HepG2 (cell line): ENCODE results near the gene DST. TPM values are rescaled to one million over a fixed set of nuclear protein-coding genes. Genes with fewer than 3 reads are reported as not detected.

Experiments used
- ATAC-seq: fragments of 200-7000 bp; cut with Tn5 transposase; 3 replicates; pipeline ENCODE4 v1.9.1; 2020; ENCODE audit warnings: mild to moderate bottlenecking, moderate library complexity
- BruUV-seq: library from RNA; stranded (reverse); fragments of 400-500 nt; replicated peaks from 2 replicates; lab custom pipeline; 2021; lab: Mats Ljungman, UMichigan
- CTCF ChIA-PET: fragments of 300-600 bp; formaldehyde crosslinking; extraction: SDS; loops from one replicate; lab custom pipeline; 2021; ENCODE audit warnings: low total read pairs, inconsistent platforms, low intra/inter-chr PET ratio; lab: Yijun Ruan, JAX
- POLR2A ChIA-PET: fragments of 350-600 bp; sonication (Branson Sonifier 250); formaldehyde crosslinking; loops from one replicate; lab custom pipeline; 2020; ENCODE audit warnings: antibody characterized with exemption, inconsistent platforms; lab: Yijun Ruan, JAX
- DNase-seq: peaks from one replicate; pipeline ENCODE4 v3.0.0-alpha.2; 2015; ENCODE audit warnings: low spot score
- FAIRE-seq: peaks from 3 replicates; lab custom pipeline; 2011; peaks lifted over from hg19 to GRCh38; lab: Jason Lieb, UNC
- H2AFZ ChIP-seq: one replicate; pipeline ENCODE4 v1.6.1; 2011; ENCODE audit warnings: low read length, inconsistent platforms
- H3K27ac ChIP-seq: fragments of 300-600 bp; 3 replicates; pipeline ENCODE4 v1.8.0; 2011; ENCODE audit warnings: mixed run types, mild to moderate bottlenecking, mixed read lengths, low read length, inconsistent platforms; ENCODE audit not compliant: insufficient read depth; ENCODE audit errors: extremely low read length
- H3K27me3 ChIP-seq, 2 experiments: fragments of 200-600 bp in 1 of 2; 2 replicates in 1 of 2; 3 replicates in 1 of 2; pipeline versions ENCODE4 v1.6.0 to v1.8.0; 2011; ENCODE audit warnings: low read length in 2 of 2, mild to moderate bottlenecking in 2 of 2, moderate library complexity in 2 of 2, inconsistent platforms in 1 of 2; ENCODE audit not compliant: insufficient read depth in 2 of 2, control insufficient read depth in 1 of 2
- H3K36me3 ChIP-seq, 2 experiments: fragments of 200-600 bp in 1 of 2; replicated peaks in 1 of 2; 2 replicates in 1 of 2; 3 replicates in 1 of 2; pipeline versions ENCODE4 v1.5.1 to v1.8.0; 2011; ENCODE audit warnings: low read length in 2 of 2, inconsistent platforms in 1 of 2; ENCODE audit not compliant: insufficient read depth in 2 of 2, control insufficient read depth in 1 of 2
- H3K4me1 ChIP-seq: 2 replicates; pipeline ENCODE4 v1.5.1; 2012; ENCODE audit warnings: low read length, inconsistent platforms; ENCODE audit not compliant: insufficient read depth
- H3K4me2 ChIP-seq: 2 replicates; pipeline ENCODE4 v1.6.0; 2011; ENCODE audit warnings: low read depth, low read length, inconsistent platforms
- H3K4me3 ChIP-seq, 3 experiments: fragments of 200-600 bp in 1 of 3; sonication (generic), shearing (Covaris generic) in 1 of 3; replicated peaks in 1 of 3; 2 replicates each; pipeline ENCODE4 v1.5.1; 2011 to 2016; ENCODE audit warnings: low read length in 3 of 3, inconsistent platforms in 2 of 3, low read depth in 2 of 3, mild to moderate bottlenecking in 2 of 3, control low read depth in 1 of 3, mixed read lengths in 1 of 3; ENCODE audit not compliant: insufficient read depth in 1 of 3
- H3K79me2 ChIP-seq: one replicate; pipeline ENCODE4 v1.6.1; 2011; ENCODE audit warnings: low read length, inconsistent platforms; ENCODE audit not compliant: insufficient read depth
- H3K9ac ChIP-seq: 2 replicates; pipeline ENCODE4 v1.6.0; 2011; ENCODE audit warnings: mild to moderate bottlenecking, low read depth, low read length, inconsistent platforms; ENCODE audit not compliant: insufficient read depth
- H3K9me3 ChIP-seq: 2 replicates; pipeline ENCODE4 v1.5.1; 2012; ENCODE audit warnings: mild to moderate bottlenecking, low read length
- H4K20me1 ChIP-seq: 2 replicates; pipeline ENCODE4 v1.6.0; 2011; ENCODE audit warnings: inconsistent platforms, mild to moderate bottlenecking, low read length, moderate library complexity; ENCODE audit not compliant: insufficient read depth
- FOXJ3 ChIP-seq: sonication (generic); formaldehyde crosslinking; IDR thresholded peaks from 2 replicates; pipeline ENCODE4 v1.4.0; 2020; ENCODE audit warnings: missing genetic modification reagents, mild to moderate bottlenecking, borderline replicate concordance
- HOXD1 ChIP-seq: sonication (generic); formaldehyde crosslinking; IDR thresholded peaks from 2 replicates; pipeline ENCODE4 v1.5.0; 2020; ENCODE audit warnings: missing genetic modification reagents
- KLF12 ChIP-seq: sonication (generic); formaldehyde crosslinking; IDR thresholded peaks from 2 replicates; pipeline ENCODE4 v1.4.0; 2020; ENCODE audit warnings: missing genetic modification reagents, borderline replicate concordance
- MATR3 ChIP-seq: sonication (generic); formaldehyde crosslinking; IDR thresholded peaks from 2 replicates; pipeline ENCODE4 v1.4.0; 2020; ENCODE audit warnings: missing genetic modification reagents
- MEIS1 ChIP-seq: sonication (generic); formaldehyde crosslinking; IDR thresholded peaks from 2 replicates; pipeline ENCODE4 v1.9.0; 2021; ENCODE audit warnings: mild to moderate bottlenecking, missing genetic modification reagents, moderate library complexity, borderline replicate concordance
- MEIS2 ChIP-seq: sonication (generic); formaldehyde crosslinking; IDR thresholded peaks from 2 replicates; pipeline ENCODE4 v1.9.0; 2021; ENCODE audit warnings: mild to moderate bottlenecking, missing genetic modification reagents
- PPARG ChIP-seq: conservative IDR thresholded peaks from 2 replicates; pipeline ENCODE4 v1.6.1; 2016; ENCODE audit warnings: missing biosample characterization, missing genetic modification reagents
- PRPF4 ChIP-seq: fragments of 200-400 bp; formaldehyde crosslinking; IDR thresholded peaks from 2 replicates; pipeline ENCODE4 v1.6.1; 2016; ENCODE audit warnings: low read length, low read depth; ENCODE audit not compliant: poor library complexity, severe bottlenecking
- SAFB2 ChIP-seq: sonication (generic); formaldehyde crosslinking; IDR thresholded peaks from 2 replicates; pipeline ENCODE4 v1.5.1; 2020; ENCODE audit warnings: missing genetic modification reagents, low read depth, mild to moderate bottlenecking, borderline replicate concordance
- SP5 ChIP-seq: IDR thresholded peaks from 2 replicates; pipeline ENCODE4 v1.6.1; 2016; ENCODE audit warnings: low read depth, borderline replicate concordance
- ZBTB21 ChIP-seq: sonication (generic); formaldehyde crosslinking; IDR thresholded peaks from 2 replicates; pipeline ENCODE4 v1.4.0; 2020; ENCODE audit warnings: missing genetic modification reagents
- ZMYM4 ChIP-seq: sonication (generic); formaldehyde crosslinking; IDR thresholded peaks from 2 replicates; pipeline ENCODE4 v1.8.1; 2023; ENCODE audit warnings: mild to moderate bottlenecking, missing genetic modification reagents
- ZNF317 ChIP-seq: sonication (generic); formaldehyde crosslinking; IDR thresholded peaks from 2 replicates; pipeline ENCODE4 v1.5.0; 2020; ENCODE audit warnings: mild to moderate bottlenecking, missing genetic modification reagents
- ZNF441 ChIP-seq: sonication (generic); formaldehyde crosslinking; IDR thresholded peaks from 2 replicates; pipeline ENCODE4 v1.7.0; 2021; ENCODE audit warnings: missing genetic modification reagents, borderline replicate concordance
- ZNF589 ChIP-seq: sonication (generic); formaldehyde crosslinking; conservative IDR thresholded peaks from 2 replicates; pipeline ENCODE4 v1.8.0; 2022; ENCODE audit warnings: mild to moderate bottlenecking, moderate library complexity, missing genetic modification reagents
- ZNF703 ChIP-seq: sonication (generic); formaldehyde crosslinking; IDR thresholded peaks from 2 replicates; pipeline ENCODE4 v1.5.1; 2020; ENCODE audit warnings: missing genetic modification reagents, mild to moderate bottlenecking, moderate library complexity, borderline replicate concordance
- ZNF749 ChIP-seq: sonication (generic); formaldehyde crosslinking; IDR thresholded peaks from 2 replicates; pipeline ENCODE4 v1.8.0; 2022; ENCODE audit warnings: mild to moderate bottlenecking, missing genetic modification reagents, moderate library complexity, borderline replicate concordance
- ZNF761 ChIP-seq: sonication (generic); formaldehyde crosslinking; conservative IDR thresholded peaks from 2 replicates; pipeline ENCODE4 v1.4.0; 2020; ENCODE audit warnings: mild to moderate bottlenecking, missing genetic modification reagents
- ZNF816 ChIP-seq: sonication (generic); formaldehyde crosslinking; IDR thresholded peaks from 2 replicates; pipeline ENCODE4 v1.8.0; 2022; ENCODE audit warnings: missing genetic modification reagents, mild to moderate bottlenecking, borderline replicate concordance
- WGBS: methylation state at CpG from one replicate; pipeline ENCODE4 v1.1.6; 2017; ENCODE audit warnings: low lambda C conversion rate; 5-methylcytosine and 5-hydroxymethylcytosine counted together
- in situ Hi-C: cut with HindIII; loops from 2 replicates; pipeline ENCODE4 v1.10.0; 2017; ENCODE audit warnings: low pct_unique_long_range_greater_than_20kb; ENCODE audit not compliant: extremely low pct_ligation_motif_present
- intact Hi-C: fragments of 100-400 bp; cut with micrococcal nuclease; formaldehyde crosslinking; loops from one replicate; pipeline ENCODE4 v1.10.0; 2022; ENCODE audit not compliant: unreplicated experiment
- polyA plus RNA-seq, 8 experiments: library from polyadenylated mRNA; depleted of rRNA in 3 of 8; stranded (reverse) in 7 of 8; unstranded in 1 of 8; fragments of >200 nt; fragmentation: Illumina TruSeq in 4 of 8; extraction: Trizol in 4 of 8; gene quantifications; 2 replicates each; pipeline versions ENCODE4 v1.2.1 to v1.2.3, GENCODE V29; 2011 to 2016; ENCODE audit warnings: low read depth in 4 of 8, missing spikeins in 1 of 8, mixed read lengths in 1 of 8; ENCODE audit not compliant: insufficient read depth in 1 of 8
- total RNA-seq, 5 experiments: library from RNA; depleted of rRNA; stranded (reverse); fragments of >200 nt; fragmentation: Illumina TruSeq; extraction: Trizol; gene quantifications; 2 replicates each; pipeline ENCODE4 v1.2.3, GENCODE V29; 2016; ENCODE audit warnings: low read depth in 1 of 5
- TF ChIP-seq, protein P1 (sequence below): sonication (generic); formaldehyde crosslinking; IDR thresholded peaks from 2 replicates; pipeline ENCODE4 v1.5.1; 2020; ENCODE audit warnings: mild to moderate bottlenecking, moderate library complexity, missing genetic modification reagents

DST gene
- total and polyA plus RNA-seq, 2 of the 13 experiments (the other 11 are each of a cell fraction or from before 2014, with no cell fraction given) = 64.4 to 89.0 TPM

DNA sequence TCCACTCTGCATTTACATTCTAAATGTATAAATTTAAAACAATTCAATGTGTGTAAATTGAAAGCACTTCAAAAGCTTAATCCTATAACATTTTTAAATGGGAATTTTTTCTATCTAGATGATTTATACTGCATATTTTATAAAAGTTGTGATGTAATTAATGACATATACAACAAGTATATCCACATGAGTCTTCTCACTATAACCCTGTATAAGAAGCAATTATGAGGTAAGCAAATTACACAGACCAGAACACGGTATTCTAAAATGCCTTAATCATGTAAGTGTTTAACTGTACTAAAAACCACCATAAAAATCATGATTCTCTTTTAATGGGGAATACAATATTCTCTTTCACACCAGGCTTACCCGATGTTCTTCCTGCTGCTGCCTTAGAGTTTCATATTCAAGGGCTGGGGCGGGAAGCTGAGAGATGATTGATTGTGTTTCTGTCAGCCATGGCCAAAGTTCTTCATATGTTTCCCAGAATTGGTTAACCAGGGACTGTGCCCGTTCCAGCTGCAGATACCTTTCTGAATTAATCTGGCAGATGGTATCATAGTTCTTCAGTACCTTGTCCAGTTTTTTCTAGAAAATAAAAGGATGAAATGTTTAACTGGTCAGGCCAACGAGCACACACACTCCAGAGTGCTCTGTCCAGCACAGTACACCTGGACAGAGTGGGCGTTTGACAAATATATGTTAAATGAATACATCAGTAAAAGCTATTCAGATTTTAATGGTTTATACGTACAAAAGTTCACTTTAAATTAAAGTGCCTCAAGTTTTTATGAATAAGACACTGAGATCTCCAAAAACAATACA, 127.4 kb downstream of the DST start:
- H3K4me3 ChIP-seq = no peak overlapping the region
- POLR2A ChIA-PET = no interaction called here
- no peak overlapping the region for H3K27ac ChIP-seq
- peak; percentile 72; the same call in 1 of the 2 replicates for TF ChIP-seq SP5 (CRISPR knock-in tag)
- TF ChIP-seq MATR3 (CRISPR knock-in tag) = no peak
- peak; percentile 43; the same call in 1 of the 2 replicates for TF ChIP-seq MEIS1 (CRISPR knock-in tag)
- TF ChIP-seq ZNF749 (CRISPR knock-in tag) = no peak
- no peak for TF ChIP-seq PPARG (CRISPR knock-in tag)
- TF ChIP-seq PRPF4 = no peak
- TF ChIP-seq ZBTB21 (CRISPR knock-in tag) = no peak
- TF ChIP-seq ZMYM4 = no peak
- no peak for TF ChIP-seq ZNF317 (CRISPR knock-in tag)
- TF ChIP-seq HOXD1 (CRISPR knock-in tag) = peak; percentile 99
- TF ChIP-seq KLF12 = no peak
- no peak for TF ChIP-seq ZNF761 (CRISPR knock-in tag)
- no peak for TF ChIP-seq ZNF816 (CRISPR knock-in tag)
- TF ChIP-seq ZNF703 = no peak
- TF ChIP-seq FOXJ3 (CRISPR knock-in tag) = no peak
- no peak for TF ChIP-seq ZNF441 (CRISPR knock-in tag)
- TF ChIP-seq MEIS2 (CRISPR knock-in tag) = peak; percentile 87
- TF ChIP-seq, protein P1, sequence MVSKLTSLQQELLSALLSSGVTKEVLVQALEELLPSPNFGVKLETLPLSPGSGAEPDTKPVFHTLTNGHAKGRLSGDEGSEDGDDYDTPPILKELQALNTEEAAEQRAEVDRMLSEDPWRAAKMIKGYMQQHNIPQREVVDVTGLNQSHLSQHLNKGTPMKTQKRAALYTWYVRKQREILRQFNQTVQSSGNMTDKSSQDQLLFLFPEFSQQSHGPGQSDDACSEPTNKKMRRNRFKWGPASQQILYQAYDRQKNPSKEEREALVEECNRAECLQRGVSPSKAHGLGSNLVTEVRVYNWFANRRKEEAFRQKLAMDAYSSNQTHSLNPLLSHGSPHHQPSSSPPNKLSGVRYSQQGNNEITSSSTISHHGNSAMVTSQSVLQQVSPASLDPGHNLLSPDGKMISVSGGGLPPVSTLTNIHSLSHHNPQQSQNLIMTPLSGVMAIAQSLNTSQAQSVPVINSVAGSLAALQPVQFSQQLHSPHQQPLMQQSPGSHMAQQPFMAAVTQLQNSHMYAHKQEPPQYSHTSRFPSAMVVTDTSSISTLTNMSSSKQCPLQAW (CRISPR knock-in tag) = no peak
- TF ChIP-seq SAFB2 (CRISPR knock-in tag) = no peak
- no peak for TF ChIP-seq ZNF589 (CRISPR knock-in tag)

More for the DNA sequence above, 127.4 kb downstream of the DST start:
- Histone ChIP-seq H4K20me1 (no peaks in the 10 kb centered on the region), H2AFZ (no peak overlapping the region), H3K9me3 (no peaks in the 10 kb centered on the region), H3K36me3 (peaks cover 6 to 20% of the 10 kb centered on the region in 2 experiments; a peak in 4 of 5 replicates), H3K79me2 (no peaks in the 10 kb centered on the region), H3K9ac (no peak overlapping the region), H3K4me2 (no peak overlapping the region), H3K27me3 (no peaks in the 10 kb centered on the region), H3K4me1 (peaks cover 46% of the 10 kb centered on the region)
- CTCF ChIA-PET = no interaction called here
- in situ Hi-C loops (no loop called here), intact Hi-C loops (no loop called here)
- no TSS peak for BruUV-seq
- no peak for FAIRE-seq
- 83% methylated on average over 7 of the region's 7 CpGs for whole genome bisulfite sequencing
- peak; percentile 37 for DNase-seq
- peak; percentile 22; the same call in 1 of the 3 replicates for ATAC-seq
